ENCODE results near the gene KCNV2.

Gene KCNV2

DNA sequence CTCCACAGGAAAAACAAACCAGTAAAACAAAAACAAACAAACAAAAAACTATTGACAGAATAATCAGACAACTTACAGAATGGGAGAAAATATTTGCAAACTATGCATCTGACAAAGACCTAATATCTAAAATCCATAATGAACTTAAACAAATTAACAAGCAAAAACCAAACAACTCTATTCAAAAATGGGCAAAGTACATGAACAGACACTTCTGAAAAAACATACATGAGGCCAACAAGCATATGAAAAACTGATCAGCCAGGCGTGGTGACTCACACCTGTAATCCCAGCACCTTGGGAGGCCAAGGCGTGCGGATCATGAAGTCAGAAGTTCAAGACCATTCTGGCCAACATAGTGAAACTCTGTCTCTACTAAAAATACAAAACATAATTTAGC is 60.1 kb downstream of the KCNV2 start:
- H3K27me3 ChIP-seq (ENCODE audit: insufficient read depth, insufficient read length), result no peaks in the 10 kb centered on the region
- no peak for TF ChIP-seq SUZ12 (IDR thresholded peaks at IDR 0.05; ENCODE audit: extremely low read depth, insufficient read depth, insufficient read length)
- TF ChIP-seq YY1 (IDR thresholded peaks at IDR 0.05; ENCODE audit: insufficient read depth, insufficient read length), result no peak
- no peak for TF ChIP-seq ZNF274 (IDR thresholded peaks at IDR 0.05; ENCODE audit: low read depth, low read length)
- no peak overlapping the region for H3K9ac ChIP-seq (ENCODE audit: insufficient read length, low read depth)
- no peak overlapping the region for H3K4me3 ChIP-seq (ENCODE audit: insufficient read length, low read depth)
- H3K36me3 ChIP-seq (ENCODE audit: insufficient read depth, insufficient read length, low read length), result peaks cover 76% of the 10 kb centered on the region
- peaks cover 50% of the 10 kb centered on the region for H3K9me3 ChIP-seq (ENCODE audit: insufficient read depth, low read length)
- no peak for DNase-seq (ENCODE audit: low read depth, low spot score)
- no peaks in the 10 kb centered on the region for H3K4me1 ChIP-seq (ENCODE audit: insufficient read depth, insufficient read length)

DNA sequence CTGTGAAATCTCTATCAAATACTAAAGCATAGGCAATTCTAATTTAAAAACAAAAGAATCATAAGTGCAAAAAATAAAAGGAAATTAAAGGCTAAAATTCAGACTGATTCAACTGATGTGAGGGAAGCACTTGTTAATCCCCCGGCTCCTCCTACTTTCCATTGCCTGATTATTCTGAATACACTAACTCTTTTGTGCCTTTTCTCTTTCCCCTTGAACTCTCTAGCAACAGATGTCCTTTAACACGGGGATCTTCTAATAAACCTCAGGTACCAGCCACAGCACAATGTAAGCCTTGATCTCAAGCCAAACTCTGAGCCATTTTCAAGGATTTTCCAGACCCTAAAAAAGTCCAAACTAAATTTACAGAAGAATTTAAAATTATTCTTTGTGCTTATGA is 61.5 kb downstream of the KCNV2 start:
- H3K36me3 ChIP-seq (ENCODE audit: insufficient read depth, insufficient read length, low read length), result peaks cover 82% of the 10 kb centered on the region
- TF ChIP-seq SUZ12 (IDR thresholded peaks at IDR 0.05; ENCODE audit: extremely low read depth, insufficient read depth, insufficient read length) (no peak), ZNF274 (IDR thresholded peaks at IDR 0.05; ENCODE audit: low read depth, low read length) (no peak), YY1 (IDR thresholded peaks at IDR 0.05; ENCODE audit: insufficient read depth, insufficient read length) (no peak)
- H3K27me3 ChIP-seq (ENCODE audit: insufficient read depth, insufficient read length), result no peaks in the 10 kb centered on the region
- no peak overlapping the region for H3K9ac ChIP-seq (ENCODE audit: insufficient read length, low read depth)
- H3K9me3 ChIP-seq (ENCODE audit: insufficient read depth, low read length), result peaks cover 41% of the 10 kb centered on the region
- H3K4me1 ChIP-seq (ENCODE audit: insufficient read depth, insufficient read length), result no peaks in the 10 kb centered on the region
- DNase-seq (ENCODE audit: low read depth, low spot score), result no peak
- no peak overlapping the region for H3K4me3 ChIP-seq (ENCODE audit: insufficient read length, low read depth)
